Cortex of kidney (tissue), 1 donor: ENCODE data around the gene RAF1.
"Not testable (repeated sequence)": the region's sequence is repeated elsewhere in the genome, so short reads cannot be mapped to it uniquely, and the experiment has no call there.

Experiments used
- DNase-seq: peaks from one replicate; lab custom pipeline; 2025; lab: John Stamatoyannopoulos, UW

Gene RAF1

GRCh38 chr3:12675115-12675810 is 11.3 kb upstream of the RAF1 start:
- no peak for DNase-seq

DNA sequence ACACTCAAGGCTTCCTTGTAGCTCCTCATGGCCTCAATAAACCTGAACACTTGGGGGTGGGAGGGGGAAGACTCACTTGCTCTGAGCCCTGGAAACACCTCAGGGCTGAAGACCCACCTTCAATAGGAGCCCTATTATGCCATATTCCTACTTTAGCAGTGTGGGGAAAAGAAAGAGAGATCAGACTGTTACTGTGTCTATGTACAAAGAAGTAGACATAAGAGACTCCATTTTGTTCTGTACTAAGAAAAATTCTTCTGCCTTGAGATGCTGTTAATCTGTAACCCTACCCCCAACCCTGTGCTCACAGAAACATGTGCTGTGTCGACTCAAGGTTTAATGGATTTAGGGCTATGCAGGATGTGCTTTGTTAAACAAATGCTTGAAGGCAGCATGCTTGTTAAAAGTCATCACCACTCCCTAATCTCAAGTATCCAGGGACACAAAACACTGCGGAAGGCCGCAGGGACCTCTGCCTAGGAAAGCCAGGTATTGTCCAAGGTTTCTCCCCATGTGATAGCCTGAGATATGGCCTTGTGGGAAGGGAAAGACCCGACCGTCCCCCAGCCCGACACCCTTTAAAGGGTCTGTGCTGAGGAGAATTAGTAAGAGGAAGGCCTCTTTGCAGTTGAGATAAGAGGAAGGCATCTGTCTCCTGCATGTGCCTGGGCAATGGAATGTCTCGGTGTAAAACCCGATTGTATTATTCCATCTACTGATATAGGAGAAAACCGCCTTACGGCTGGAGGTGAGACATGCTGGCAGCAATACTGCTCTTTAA is 10.2 kb upstream of the RAF1 start:
- not testable (repeated sequence) for DNase-seq

GRCh38 chr3:12671120-12671450 is 7.2 kb upstream of the RAF1 start:
- DNase-seq: no peak

DNA sequence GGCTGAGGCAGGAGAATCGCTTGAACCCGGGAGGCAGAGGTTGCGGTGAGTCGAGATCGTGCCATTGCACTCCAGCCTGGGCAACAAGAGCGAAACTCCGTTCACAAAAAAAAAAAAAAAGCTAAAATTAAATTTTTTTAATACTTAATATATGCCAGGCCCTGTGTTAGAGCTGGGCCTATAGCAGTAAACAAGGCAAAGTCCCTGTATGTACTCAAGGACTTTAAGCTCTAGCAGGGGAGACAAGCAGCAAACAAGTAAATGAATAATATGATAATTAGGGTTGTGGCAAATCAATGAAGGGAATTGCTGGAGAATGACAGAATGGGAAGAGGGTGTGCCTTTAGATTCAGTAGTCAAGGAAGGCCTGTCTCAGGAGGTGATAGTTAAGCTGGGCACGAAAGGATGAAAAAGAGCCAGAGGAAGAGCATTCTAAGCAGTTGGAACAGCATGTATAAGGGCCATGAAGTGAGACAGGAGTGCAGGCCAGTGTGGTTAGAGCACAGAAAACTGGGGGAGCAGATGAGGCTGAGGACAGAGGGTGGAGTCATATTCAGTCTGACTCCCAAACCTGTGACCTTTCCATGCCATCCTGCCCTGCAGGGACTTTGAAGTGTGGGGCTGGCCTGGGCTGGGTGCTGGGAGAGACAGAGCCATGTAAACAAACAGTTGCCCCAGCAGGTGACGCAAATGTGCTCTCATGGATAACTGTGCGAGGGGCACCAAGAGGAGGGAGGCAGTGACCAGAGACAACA is 6.6 kb upstream of the RAF1 start:
- DNase-seq: no peak

GRCh38 chr3:12663401-12663935 is 449 bp downstream of the RAF1 start:
- DNase-seq: no peak

DNA sequence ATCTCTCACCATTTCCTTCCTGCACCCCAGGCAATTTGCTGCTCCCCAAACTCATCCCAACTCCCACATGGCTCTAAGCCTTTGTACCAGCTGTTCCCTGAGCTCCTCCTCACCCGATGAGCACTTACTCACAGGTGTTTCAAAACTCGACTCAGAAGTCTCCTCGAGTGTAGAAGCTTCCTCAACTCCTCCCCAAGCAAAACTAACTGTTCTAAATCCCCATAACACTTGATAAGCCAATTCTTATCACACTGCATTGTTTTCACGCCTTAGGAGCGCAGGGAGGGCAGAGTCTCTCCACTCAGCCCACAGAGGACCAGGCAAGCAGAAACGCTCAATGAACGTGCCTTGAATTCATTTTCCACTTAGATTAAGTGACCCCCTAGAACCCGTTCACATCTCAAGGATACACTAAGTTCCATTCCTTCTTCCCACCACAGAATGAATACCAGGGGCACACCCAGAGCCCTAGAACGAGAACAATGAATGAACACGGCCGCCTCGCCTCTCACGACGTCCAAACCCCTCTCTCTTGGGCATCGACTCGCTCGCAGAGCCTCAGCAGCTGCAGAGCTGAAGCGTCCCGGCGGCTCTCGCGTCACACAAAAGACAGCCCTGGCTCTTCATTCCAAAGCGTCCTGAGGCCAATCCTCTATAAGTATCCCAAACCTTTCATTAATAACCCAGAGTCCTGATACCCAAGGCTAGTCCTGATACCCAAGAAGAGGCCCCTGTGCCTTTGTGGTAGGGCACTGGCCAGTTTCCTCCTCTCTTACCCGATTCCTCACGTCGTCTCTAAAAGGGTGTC is 1.1 kb downstream of the RAF1 start:
- no peak for DNase-seq

- DNase-seq: no peak
Measured at GRCh38 chr3:12661926-12662592, 1.9 kb downstream of the RAF1 start.

DNA sequence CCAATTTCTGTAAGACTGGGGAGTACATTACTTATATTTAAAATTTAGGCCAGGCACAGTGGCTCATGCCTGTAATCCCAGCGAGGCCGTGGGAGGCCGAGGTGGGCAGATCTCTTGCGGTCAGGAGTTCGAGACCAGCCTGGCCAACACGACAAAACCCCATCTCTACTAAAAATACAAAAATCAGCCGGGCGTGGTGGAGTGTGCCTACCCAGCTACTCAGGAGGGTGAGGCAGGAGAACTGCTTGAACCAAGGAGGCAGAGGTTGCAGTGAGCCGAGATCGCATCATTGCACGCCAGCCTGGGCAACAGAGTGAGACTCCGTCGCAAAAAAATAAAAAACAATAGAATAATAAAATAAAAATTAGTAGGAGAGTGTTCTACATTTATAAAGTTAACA is 2.5 kb downstream of the RAF1 start:
- not testable (repeated sequence) for DNase-seq

- DNase-seq: no peak
Measured at GRCh38 chr3:12660196-12660595, 3.7 kb downstream of the RAF1 start.

- DNase-seq: no peak
Measured at GRCh38 chr3:12659316-12660015, 4.5 kb downstream of the RAF1 start.

GRCh38 chr3:12658593-12659058 is 5.3 kb downstream of the RAF1 start:
- DNase-seq: no peak

DNA sequence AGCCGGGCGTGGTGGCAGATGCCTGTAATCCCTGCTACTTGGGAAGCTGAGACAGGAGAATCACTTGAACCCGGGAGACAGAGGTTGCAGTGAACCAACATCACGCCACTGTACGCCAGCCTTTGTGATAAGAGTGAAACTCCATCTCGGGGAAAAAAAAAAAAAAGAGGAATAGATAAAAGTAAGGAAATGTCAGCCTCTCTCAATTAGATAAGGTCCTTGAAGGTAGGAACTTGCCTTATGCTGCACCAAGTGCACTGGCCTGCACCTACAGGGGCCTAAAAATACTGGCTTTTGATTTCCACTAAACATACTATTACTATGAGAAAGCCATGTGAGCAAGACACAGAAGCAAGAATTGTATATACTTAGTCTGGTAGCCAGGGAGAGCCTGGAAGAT is 7.1 kb downstream of the RAF1 start:
- DNase-seq: no peak

GRCh38 chr3:12656193-12656592 is 7.7 kb downstream of the RAF1 start:
- DNase-seq: no peak

- DNase-seq: no peak
Measured at GRCh38 chr3:12655701-12656100, 8.2 kb downstream of the RAF1 start.

- DNase-seq: no peak
Measured at GRCh38 chr3:12653747-12654146, 10.2 kb downstream of the RAF1 start.

- DNase-seq: no peak
Measured at GRCh38 chr3:12648384-12648959, 15.4 kb downstream of the RAF1 start.

- DNase-seq: no peak
Measured at GRCh38 chr3:12644331-12644937, 19.5 kb downstream of the RAF1 start.

DNA sequence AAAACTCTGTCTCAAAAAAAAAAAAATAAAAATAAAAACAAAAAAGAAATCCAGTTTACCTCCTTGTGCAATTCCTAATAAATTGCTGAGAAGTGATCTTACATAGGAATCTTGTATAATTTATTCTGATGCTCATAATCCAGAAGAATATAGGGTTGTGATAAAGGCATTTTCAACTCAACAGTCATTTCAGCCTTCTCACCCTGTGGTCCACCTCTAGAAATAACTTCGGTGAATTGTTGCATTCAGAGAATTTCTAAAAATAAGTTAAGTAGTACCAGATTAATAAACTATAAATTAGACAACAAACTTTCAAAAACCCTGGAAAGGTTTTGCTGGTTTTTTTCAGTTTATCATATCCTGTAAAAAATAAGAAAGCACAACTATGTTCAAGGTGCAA is 20.2 kb downstream of the RAF1 start:
- DNase-seq: no peak

GRCh38 chr3:12643010-12643380 is 20.9 kb downstream of the RAF1 start:
- no peak for DNase-seq

GRCh38 chr3:12640853-12641252 is 23.1 kb downstream of the RAF1 start:
- DNase-seq: not testable (repeated sequence)
